ENCODE data around the gene UQCC5. TPM values are rescaled to one million over a fixed set of nuclear protein-coding genes. Genes with fewer than 3 reads are reported as not detected.

Gene UQCC5
- total and polyA plus RNA-seq, 2 experiments from 2014 or later: 0.32 to 64.2 TPM

DNA sequence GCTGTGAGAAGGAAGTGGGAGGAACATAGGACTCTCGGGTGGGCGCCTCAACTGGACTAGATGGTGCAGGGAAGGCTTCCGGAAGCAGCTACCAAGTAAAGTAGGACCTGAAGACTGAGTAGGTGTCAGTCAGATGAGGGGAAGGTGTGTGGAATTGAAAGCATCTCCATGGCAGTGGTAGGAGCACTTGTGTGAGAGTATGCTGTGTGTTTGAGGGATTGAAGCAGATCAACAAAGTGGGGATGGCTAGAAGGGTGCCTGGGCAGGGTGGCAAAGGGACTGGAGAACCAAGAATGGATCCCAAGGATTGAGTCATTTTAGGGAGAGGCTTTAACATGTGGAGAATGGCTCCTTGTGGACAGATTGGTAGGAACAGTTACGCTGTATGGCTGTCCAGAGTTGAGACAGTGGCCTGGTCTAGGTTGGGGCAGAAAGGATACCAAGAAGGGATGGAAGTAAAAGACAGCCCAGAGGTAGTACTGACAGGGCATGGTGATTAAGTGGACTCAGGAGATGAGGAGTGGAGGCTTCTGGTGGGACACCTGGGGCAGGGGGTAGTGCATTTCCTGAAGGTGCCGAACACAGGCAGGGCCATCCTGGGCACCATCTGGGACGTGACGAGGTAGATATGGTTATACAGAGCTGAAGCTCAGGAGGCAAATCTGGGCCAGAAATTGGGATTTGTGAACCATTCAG, 1.5 kb downstream of the UQCC5 start:
- Histone ChIP-seq H3K36me3 (ENCODE audit: low read depth) (peaks cover 2% of the 10 kb centered on the region; the same call in 1 of the 2 replicates), H3K4me1 (ENCODE audit: insufficient read depth) (peaks cover 37% of the 10 kb centered on the region), H3K27me3 (replicated peaks; ENCODE audit: insufficient read depth) (no peaks in the 10 kb centered on the region), H3K4me3 (peak overlapping the region; percentile 92), H3K9me2 (ENCODE audit: insufficient read depth) (no peaks in the 10 kb centered on the region), H2AFZ (no peak overlapping the region), H3F3A (ENCODE audit: insufficient read depth) (peaks cover 38% of the 10 kb centered on the region), H3K9me3 (ENCODE audit: low read depth) (no peaks in the 10 kb centered on the region), H3K27ac (peak overlapping the region; percentile 89), H4K20me1 (ENCODE audit: insufficient read depth) (no peaks in the 10 kb centered on the region), H3K79me2 (ENCODE audit: insufficient read depth) (peaks cover 64% of the 10 kb centered on the region), H3K9ac (peak overlapping the region; percentile 94), H3K4me2 (ENCODE audit: unreplicated experiment) (peak overlapping the region; percentile 97)
- 78 to 81% methylated on average over 7 of the region's 7 CpGs for WGBS, 2 experiments (ENCODE audit: low coverage in 1 of 2, low lambda C conversion rate in 2 of 2, missing lambda C conversion rate in 2 of 2)
- in situ Hi-C loops (cut with MboI): no loop called here
- no peak for TF ChIP-seq EZH2 (IDR thresholded peaks at IDR 0.05; ENCODE audit: insufficient read depth, poor library complexity, severe bottlenecking)
- no peak for TF ChIP-seq EZH2phosphoT487 (IDR thresholded peaks at IDR 0.05; ENCODE audit: insufficient read depth, low read depth)
- DNase-seq: peak; percentile 17

GRCh38 chr3:52539010-52539653, 2.7 kb downstream of the UQCC5 start:
- Histone ChIP-seq H4K20me1 (ENCODE audit: insufficient read depth) (no peaks in the 10 kb centered on the region), H3K4me1 (ENCODE audit: insufficient read depth) (peaks cover 37% of the 10 kb centered on the region), H3K9ac (no peak overlapping the region), H3F3A (ENCODE audit: insufficient read depth) (peaks cover 42% of the 10 kb centered on the region), H2AFZ (no peak overlapping the region), H3K9me3 (ENCODE audit: low read depth) (no peaks in the 10 kb centered on the region), H3K79me2 (ENCODE audit: insufficient read depth) (peaks cover 72% of the 10 kb centered on the region), H3K9me2 (ENCODE audit: insufficient read depth) (no peaks in the 10 kb centered on the region), H3K27me3 (replicated peaks; ENCODE audit: insufficient read depth) (no peaks in the 10 kb centered on the region), H3K4me2 (ENCODE audit: unreplicated experiment) (peak overlapping the region; percentile 62), H3K4me3 (0 out of 2 replicates have a peak overlapping the region, but pooled peaks have one; percentile 92), H3K27ac (no peak overlapping the region), H3K36me3 (ENCODE audit: low read depth) (peaks cover 6% of the 10 kb centered on the region)
- 92 to 98% methylated on average over 5 of the region's 5 CpGs for WGBS, 2 experiments (ENCODE audit: low coverage in 1 of 2, low lambda C conversion rate in 2 of 2, missing lambda C conversion rate in 2 of 2)
- TF ChIP-seq EZH2 (IDR thresholded peaks at IDR 0.05; ENCODE audit: insufficient read depth, poor library complexity, severe bottlenecking) (no peak), EZH2phosphoT487 (IDR thresholded peaks at IDR 0.05; ENCODE audit: insufficient read depth, low read depth) (no peak)
- DNase-seq: no peak
- in situ Hi-C loops (cut with MboI): no loop called here

DNA sequence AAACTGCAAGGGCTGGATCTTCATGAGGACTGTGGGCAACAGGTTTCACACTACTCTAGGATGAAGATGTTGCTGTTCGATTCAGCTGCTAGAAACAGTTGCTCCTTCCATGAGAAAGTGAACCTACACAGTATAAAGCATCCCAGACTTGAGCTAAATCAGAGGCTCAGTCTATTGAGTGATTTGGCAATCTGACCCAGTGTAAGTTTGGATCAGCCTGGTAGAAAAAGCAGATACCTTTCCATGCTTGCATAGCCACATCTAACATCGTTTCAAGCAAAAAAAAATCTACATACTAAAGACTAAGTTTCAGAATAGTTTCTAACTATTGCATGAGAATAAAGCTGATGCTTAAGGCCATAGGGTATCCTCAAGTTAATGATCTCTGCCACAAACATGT, 4.6 kb downstream of the UQCC5 start:
- 98 to 99% methylated on average over 2 of the region's 2 CpGs for WGBS, 2 experiments (ENCODE audit: low coverage in 1 of 2, low lambda C conversion rate in 2 of 2, missing lambda C conversion rate in 2 of 2)
- H3K4me2 ChIP-seq (ENCODE audit: unreplicated experiment): no peak overlapping the region
- DNase-seq: no peak
- H3K79me2 ChIP-seq (ENCODE audit: insufficient read depth): peaks cover 88% of the 10 kb centered on the region
- TF ChIP-seq EZH2 (IDR thresholded peaks at IDR 0.05; ENCODE audit: insufficient read depth, poor library complexity, severe bottlenecking) (no peak), EZH2phosphoT487 (IDR thresholded peaks at IDR 0.05; ENCODE audit: insufficient read depth, low read depth) (no peak)
- no peaks in the 10 kb centered on the region for H3K27me3 ChIP-seq (replicated peaks; ENCODE audit: insufficient read depth)
- H3K4me1 ChIP-seq (ENCODE audit: insufficient read depth): peaks cover 37% of the 10 kb centered on the region
- H3K4me3 ChIP-seq: no peak overlapping the region
- no peak overlapping the region for H3K9ac ChIP-seq
- in situ Hi-C loops (cut with MboI): no loop called here
- no peaks in the 10 kb centered on the region for H3K9me3 ChIP-seq (ENCODE audit: low read depth)
- no peaks in the 10 kb centered on the region for H3K9me2 ChIP-seq (ENCODE audit: insufficient read depth)
- H3F3A ChIP-seq (ENCODE audit: insufficient read depth): peaks cover 52% of the 10 kb centered on the region
- no peak overlapping the region for H2AFZ ChIP-seq
- peaks cover 7% of the 10 kb centered on the region for H3K36me3 ChIP-seq (ENCODE audit: low read depth)
- no peaks in the 10 kb centered on the region for H4K20me1 ChIP-seq (ENCODE audit: insufficient read depth)
- no peak overlapping the region for H3K27ac ChIP-seq

GRCh38 chr3:52544937-52545336, 8.5 kb downstream of the UQCC5 start:
- Histone ChIP-seq H3K27me3 (replicated peaks; ENCODE audit: insufficient read depth) (no peaks in the 10 kb centered on the region), H3K27ac (peak overlapping the region; percentile 57), H3K4me3 (no peak overlapping the region), H3K36me3 (ENCODE audit: low read depth) (peaks cover 35% of the 10 kb centered on the region), H3K4me1 (ENCODE audit: insufficient read depth) (peaks cover 21% of the 10 kb centered on the region), H4K20me1 (ENCODE audit: insufficient read depth) (no peaks in the 10 kb centered on the region), H3K9ac (0 out of 2 replicates have a peak overlapping the region, but pooled peaks have one; percentile 4), H2AFZ (no peak overlapping the region), H3F3A (ENCODE audit: insufficient read depth) (peaks cover 51% of the 10 kb centered on the region), H3K9me2 (ENCODE audit: insufficient read depth) (no peaks in the 10 kb centered on the region), H3K4me2 (ENCODE audit: unreplicated experiment) (no peak overlapping the region), H3K9me3 (ENCODE audit: low read depth) (no peaks in the 10 kb centered on the region), H3K79me2 (ENCODE audit: insufficient read depth) (peaks cover 80% of the 10 kb centered on the region)
- TF ChIP-seq EZH2 (IDR thresholded peaks at IDR 0.05; ENCODE audit: insufficient read depth, poor library complexity, severe bottlenecking) (no peak), EZH2phosphoT487 (IDR thresholded peaks at IDR 0.05; ENCODE audit: insufficient read depth, low read depth) (no peak)
- WGBS, 2 experiments (ENCODE audit: low coverage in 1 of 2, low lambda C conversion rate in 2 of 2, missing lambda C conversion rate in 2 of 2): 84 to 89% methylated on average over 4 of the region's 4 CpGs
- in situ Hi-C loops (cut with MboI): no loop called here
- no peak for DNase-seq
